Right hindlimb (tissue), 1 donor: Measurements from ENCODE around the gene CNKSR3.

Experiments used
- DNase-seq: peaks from one replicate; pipeline ENCODE4 v3.0.0-alpha.2; 2018

The CNKSR3 gene

DNA sequence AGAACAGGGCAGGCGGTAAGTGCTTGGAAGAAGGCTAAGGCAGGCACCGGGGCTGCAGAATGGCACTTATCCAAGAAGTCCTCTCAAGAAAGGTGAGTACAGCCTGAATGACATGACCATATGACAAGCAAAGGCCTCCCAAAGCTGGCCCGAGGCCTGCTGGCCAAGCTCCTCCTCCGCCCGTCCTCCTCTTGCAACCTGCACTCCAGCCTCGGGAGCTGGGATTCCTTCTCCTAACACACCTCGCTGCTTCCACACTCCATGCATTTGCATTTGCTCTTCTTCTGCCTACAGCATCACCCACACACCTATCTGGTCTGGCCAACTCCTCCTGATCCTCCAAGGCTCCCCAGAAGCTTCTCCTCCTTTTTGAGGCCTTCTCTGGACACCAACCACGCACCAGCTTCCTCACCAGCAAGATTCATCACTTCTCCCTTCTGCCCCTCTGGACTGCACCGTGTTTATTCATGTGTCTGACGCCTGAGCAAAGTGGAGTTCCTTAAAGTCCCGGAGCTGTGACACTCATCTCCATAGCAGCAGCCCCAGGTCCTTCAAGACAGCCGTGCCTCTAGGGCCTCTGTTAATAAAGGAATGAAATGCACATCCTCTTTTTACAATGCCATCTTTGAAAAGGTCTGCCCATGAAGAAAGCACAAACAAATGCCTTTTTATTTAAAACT is 32.3 kb downstream of the CNKSR3 start:
- DNase-seq = no peak

DNA sequence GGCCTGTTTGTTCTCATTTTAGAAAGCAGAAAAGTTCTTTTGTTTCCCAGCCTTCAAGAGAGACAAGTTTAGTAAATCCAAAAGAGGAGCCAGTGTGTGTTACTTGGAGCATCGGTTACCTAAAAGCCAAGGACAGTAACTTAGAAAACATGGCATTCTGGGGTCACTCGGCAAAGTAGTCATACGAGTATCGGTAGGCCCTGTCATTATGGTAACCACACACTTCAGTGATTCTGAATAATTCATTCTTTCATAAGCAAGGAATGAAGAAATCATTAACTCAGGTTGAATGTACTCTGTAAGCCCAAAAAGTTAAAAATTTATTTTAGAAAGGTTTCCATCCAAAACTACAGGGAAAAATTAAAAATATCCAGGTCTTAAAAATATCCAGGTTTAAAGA is 34.0 kb downstream of the CNKSR3 start:
- no peak for DNase-seq

DNA sequence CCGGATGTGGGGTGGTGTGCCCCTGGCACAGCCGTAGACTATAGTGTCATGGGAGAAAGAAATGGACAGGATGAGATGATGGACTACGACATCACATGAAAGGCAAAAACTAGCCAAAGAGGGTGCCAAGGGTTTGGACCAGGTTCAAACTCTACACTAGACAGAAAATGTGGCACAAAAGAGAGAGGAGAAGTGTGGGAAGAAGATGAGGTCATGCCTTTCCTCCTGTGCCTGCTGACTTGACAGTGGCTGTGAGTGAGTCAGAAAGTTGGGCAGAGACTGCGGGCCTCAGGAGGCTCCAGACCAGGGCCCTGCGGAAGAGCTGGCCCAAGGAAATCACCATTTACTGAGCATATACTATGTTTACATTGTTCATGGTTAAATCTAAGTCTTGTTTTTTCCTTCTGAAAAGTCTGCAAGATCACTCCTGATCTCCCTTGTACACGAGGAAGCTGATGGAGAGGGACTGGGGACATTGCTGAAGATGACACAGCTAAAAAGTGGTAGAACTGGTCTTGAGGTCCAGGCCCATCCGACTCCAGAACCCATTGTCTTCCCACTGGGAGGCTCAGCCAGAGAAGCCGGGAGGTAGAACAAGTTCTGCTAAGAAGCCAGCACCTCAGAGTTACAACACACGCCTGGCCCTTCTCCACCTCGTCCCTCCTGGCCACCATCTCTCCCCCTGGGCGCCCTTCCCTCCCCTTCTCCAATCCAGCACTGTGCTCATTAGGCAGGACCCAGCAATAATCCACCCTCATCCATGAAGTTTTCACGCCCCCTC is 35.6 kb downstream of the CNKSR3 start:
- DNase-seq = no peak

DNA sequence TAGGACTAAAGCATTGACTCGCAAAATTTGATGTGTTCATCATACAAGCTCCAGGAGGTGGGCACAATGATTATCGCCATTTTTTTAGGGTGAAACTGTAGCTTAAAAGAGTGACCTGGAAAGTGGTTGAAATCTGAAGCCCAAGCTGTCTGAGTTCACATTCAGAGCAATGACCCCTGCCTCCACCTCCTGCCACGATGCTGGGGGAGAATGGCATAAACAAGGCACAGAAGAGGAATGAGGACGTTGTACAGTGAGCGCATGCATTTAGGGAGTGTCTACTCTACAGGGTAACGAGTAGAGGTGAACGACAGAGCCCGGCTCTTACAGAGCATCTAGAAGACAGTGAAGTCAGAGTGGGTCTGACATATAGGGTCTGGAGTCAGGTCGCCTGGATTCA is 37.2 kb downstream of the CNKSR3 start:
- DNase-seq = no peak

DNA sequence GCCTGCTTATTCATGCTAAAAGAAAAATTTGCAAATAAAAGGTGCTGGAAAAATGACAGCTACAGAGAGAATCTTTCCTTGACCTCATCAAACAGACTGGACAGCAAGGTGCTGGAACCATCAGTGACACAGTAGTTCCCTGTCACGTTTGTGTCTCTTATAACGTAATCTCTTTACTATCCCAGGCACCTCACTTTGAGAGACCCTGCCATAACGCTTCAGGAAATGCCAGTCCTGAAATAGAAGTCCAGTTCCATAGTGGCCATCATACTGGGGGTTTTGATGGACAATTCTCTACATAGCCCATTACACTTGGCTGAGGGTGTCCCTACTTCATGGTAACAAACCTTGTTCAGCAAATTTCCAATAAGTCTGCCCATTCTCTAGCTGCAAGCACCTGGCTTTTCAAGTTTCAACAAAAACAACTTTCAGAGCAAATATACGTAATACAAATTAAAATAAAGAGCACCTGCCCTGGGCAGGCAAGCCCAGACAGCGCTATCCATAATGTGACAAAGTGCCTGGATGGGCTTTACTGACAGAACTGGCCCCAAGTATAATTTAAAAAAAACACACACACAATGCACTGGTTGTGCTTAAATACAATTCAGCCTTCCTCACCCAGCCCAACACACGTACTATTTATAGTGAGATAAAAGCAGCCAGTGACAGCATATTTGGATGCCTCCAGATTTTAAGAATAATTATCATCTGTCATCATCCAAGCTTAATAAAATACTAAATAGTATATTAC is 38.7 kb downstream of the CNKSR3 start:
- DNase-seq = no peak

DNA sequence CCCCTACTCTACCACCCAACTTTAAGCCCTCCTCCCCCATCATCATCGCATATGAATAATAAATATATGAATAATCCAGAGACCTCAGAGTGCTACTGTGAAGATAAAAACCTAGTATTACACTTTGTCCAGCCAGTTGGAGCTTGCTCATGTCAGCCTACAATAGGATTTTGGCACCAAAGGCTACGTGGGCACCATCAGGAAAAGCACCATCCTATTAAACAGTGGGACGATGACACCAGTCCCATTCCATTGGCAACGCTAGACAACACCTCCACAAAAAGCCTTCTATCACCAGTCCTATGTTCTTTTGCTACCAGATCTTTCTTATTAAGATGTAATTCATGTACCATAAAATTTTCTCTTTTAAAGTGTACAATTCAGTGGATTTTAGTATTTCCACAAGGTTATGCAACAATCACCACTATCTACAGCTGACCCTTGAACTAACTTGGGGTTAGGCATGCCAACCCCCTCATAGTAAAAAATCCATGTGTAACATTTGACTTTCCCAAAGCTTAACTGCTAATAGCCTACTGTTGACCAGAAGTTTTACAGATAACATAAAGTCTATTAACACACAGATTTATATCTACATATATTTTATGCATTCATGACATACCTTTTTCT is 41.1 kb downstream of the CNKSR3 start:
- DNase-seq = no peak

DNA sequence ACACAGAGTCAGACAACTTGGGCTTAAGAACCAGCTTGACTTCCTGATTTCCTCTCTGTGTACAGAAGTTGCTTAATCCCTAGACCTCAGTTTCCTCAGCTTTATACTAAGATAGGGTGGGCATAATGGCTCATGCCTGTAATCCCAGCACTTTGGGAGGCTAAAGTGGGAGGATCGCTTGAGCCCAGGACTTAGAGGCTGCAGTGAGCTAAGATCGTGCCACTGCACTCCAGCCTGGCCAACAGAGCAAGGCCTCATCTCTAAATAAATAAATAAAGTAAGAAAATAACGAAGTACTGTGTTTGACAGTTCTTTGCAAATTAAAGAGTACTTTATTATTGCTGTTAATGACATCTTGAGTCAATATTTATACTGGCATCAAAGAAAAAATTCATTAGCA is 41.7 kb downstream of the CNKSR3 start:
- DNase-seq = no peak

DNA sequence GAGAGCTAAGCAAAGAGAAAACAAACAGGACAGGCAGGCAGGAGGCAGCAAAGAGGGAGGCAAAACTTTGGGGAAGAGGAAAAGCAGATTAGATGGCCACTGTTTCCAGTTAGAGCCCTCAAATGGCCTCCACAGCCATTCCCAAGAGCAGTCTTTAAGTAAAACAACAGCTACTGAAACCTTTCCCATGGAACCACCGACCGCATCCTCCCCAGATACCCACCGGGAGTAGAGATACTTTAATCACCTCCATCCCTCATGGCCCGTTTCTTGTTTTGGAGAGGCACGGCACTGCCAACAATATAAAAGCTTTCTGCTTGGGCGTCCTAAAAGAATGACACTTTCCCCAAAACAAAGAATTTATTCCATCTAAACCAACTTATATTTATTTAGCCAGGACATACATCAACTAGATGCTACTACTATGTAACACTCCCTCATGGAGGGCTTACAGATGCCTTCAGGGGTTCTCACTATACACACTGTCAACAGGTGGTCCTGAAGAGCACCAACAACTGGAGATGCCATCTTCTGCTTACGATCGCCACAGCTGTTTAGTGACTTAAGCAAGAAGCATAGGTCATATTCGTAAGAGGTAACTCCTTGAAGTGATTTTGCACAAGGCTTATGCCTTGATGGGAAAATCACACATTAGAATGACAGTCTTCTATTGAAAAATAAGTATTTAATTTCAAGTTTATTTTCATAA is 43.4 kb downstream of the CNKSR3 start:
- no peak for DNase-seq

DNA sequence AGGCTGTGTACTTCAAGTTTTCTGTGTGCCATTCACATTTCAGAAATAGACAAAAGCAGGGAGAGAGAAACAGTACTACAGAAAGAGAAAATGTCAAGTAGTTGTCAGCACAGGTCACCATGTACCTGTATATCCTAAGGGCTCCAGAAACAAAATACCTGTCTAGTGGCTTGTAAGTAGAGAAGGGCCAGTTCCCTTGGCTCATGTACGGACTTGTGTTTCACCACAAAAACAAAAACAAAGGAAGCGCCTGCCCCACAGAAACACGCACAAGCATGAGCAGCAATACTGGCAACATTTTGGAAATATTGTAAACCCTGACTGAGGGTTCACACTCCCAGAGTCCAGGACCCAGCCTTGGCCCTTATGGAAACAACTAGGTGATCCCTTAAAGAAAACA is 44.3 kb downstream of the CNKSR3 start:
- no peak for DNase-seq

DNA sequence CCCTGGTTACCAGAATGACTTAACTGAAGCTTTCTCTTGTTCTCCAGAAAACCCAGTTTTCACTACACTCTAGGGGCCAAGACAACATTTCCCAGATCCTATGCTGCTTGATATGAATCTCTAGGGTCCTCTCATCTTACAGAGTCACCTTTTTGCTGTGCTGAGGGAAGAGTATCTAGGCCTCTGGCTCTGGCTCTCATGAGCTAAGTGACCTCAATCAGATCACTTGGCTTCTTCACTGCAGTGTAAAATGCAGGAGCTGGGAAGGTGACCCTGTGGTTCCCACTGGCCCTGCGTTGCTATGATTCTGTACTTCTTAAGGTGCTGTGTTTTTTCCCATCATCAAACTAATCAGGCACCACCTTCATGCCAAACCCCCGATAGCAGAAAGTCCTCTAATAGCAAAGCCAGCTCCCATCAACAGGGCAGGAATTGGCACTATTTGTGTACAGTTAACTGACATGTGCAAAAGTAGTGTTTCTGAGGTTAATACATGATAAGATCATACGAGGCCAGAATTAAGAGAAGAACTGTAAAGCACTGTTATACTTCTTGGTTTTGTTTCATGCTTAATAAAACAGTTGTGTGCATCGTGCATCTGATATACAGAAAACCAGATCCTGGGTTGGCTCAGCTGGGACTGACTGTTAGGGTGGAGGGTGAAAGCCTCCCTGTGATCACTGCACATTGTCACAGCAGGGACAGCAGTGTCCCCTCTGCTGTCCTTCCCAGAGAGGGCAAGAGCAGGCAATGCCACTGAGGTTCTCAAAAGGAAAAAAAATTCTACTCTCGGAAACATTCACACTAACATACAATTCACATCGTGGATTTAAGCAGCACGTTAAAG is 46.7 kb downstream of the CNKSR3 start:
- no peak for DNase-seq

DNA sequence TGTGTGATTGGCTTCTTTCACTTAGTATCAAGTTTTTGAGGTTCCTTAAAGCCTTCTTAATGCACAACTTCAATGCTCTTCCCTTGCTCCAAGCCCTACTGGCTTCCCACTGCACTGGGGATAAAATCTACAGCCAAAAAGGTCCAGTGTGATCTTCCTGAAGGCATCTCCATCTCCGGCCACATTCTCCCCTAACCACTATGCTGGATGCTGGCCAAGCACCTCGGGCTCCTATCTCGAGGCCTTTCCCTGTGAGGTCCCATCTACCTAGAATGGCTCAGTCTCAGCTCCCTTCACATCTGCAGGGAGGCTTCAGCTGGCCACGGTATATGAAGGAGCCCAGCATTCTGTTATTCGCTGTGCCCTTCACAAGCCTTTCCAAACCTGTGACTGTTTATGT is 48.1 kb downstream of the CNKSR3 start:
- DNase-seq = no peak

DNA sequence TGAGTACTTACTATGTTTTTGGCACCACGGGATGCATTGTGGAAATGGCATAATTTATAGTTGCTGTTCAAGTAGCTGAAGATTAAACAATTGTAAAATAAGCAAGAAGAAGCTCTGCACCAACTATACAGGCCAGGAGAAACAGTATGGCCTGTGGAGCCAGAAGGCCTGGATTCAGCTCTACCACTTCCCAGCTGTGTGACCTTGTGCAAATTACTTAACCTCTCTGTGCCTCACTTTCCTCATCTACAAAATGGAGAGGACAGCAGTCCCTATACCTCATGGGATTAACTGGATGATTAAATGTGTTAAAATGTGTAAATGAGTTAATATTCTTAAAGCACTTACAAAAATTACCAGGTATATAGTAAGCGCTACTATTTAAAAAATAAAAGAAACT is 49.1 kb downstream of the CNKSR3 start:
- no peak for DNase-seq

DNA sequence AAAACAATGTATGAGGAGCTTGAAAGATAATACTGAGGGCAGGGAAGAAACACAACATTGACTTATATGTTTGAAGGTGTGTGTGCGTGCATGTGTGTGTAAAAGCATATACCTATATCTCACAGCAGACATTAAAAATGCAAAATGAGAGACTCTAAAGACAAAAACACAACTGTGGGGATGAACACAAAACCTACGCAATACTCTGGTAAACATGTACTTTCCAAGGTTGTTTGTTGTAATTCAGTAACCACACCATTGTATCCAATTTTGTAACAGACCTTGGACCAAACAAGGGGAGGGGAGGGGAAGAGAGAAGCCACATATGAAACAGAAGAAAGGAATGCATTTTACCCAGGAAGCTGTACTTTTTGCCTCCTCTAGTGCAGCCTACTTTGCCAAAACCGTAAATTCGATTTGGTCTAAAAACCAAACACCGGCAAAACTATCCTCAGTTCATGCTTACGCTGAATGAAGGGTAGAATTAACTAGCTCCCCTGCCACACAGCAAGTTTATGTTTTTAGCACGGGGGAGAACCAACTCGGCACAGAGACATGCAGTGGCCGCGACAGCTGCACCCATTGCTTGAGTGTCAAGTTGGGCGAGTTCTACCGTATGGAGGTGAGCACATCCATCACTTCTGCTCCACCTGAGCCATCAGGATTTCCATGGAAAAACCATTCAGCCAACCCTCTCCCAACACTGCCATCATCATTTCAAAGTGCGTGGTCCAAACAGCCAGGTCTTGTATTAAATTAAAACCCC is 50.0 kb downstream of the CNKSR3 start:
- no peak for DNase-seq

DNA sequence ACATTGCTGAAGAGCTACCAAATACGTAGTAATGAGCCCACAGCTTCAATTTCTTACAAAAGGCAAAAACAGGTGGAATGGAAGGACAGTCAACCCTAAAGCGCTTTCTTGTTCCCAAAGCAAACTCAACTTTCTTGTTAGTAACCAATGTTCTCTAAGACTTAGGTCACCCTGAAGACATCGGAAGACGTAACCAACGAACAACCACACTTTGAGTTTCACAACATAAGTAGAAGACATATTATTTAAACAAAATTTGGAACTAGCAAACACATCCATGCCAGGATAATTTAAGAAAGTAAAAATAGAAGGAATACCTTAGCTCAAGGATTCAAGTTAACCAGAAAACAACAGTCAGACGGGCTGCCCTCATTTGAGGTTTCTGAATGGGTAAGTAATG is 51.0 kb downstream of the CNKSR3 start:
- DNase-seq = no peak

DNA sequence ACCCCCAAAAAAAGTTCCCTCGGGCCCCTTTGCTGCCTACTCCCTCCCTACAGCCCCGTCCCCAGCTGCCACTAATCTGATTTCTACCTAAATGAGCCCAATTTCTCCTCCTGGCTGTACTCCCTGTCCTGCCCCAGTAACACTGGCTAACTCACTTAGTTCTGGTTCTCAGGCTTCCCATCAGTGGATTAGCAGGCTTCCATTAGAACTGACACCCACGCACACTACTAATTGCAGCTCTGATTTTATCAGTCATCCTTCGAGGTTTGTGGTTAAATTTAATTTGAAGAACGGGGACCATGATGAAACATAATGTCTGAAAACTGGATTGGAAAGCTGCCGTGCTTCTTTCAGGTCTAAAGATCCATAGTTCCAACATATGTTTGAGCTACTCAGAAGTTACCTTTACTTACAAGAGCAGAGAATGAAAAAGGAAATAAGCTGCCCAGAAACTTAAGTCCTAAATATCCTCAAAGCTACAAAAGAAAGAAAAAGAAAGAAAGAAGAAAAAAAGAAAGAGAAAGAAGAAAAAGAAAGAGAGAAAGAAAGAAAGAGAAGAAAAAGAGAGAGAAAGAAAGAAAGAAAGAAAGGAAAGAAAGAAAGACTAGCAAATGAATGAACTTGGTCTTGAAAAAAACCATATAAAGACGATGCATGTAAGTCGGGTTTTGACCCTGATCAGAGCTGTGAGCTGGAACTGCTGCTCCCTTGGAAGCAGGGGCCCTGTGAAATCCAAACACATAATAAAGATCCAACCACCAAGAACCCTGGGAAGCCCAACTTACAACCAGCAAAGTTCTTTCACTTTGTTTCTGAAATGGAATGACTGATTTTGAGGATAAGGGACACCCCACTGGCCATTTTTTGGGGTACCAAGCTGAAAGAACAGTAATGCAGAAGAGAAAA is 51.7 kb downstream of the CNKSR3 start:
- DNase-seq = no peak

DNA sequence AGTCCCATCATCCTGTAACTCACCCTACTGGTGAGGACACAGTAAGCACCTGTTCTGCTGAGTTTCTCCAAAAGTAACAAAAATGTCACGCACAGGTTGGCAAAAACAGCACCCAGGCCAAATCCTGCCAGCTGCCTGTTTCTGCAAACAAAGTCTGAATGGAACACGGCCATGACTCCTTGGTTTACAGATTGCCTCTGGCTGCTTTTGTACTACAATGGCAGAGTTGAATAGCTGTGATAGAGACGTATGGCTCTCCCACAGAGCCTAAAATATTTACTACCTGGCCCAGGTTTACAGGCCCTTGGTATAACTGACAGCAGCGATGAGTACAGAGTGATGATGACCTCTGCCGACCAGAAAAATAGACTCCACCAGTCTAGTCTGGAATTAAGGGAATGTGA is 52.6 kb downstream of the CNKSR3 start:
- DNase-seq = no peak

DNA sequence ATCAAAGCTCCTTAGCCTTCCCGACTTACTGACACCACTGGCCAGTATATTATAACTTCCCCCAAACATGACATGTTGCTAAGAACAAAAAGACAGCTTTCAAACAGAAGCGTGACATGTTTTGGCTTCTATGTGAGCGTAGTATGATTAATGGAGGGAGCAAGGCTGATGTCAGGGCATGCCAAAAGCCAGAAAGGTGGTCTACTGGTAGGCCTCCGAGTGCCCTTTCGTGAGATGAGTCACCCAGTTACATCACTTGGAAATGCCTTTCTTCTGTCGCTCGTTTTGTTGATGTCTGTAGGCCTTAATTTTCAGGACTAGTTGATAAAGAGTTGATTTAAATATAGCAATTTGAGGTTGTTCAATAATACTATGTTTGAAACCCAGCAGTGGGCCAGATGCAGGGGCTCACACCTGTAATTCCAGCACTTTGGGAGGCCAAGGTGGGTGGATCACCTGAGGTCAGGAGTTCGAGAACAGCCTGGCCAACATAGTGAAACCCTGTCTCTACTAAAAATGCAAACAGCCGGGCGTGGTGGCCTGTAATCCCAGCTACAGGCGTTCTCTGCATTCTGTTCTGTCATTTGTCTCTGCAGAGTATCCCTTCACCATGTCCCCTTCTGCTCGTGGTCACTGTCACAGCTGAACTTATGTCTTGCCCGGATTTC is 53.3 kb downstream of the CNKSR3 start:
- no peak for DNase-seq

DNA sequence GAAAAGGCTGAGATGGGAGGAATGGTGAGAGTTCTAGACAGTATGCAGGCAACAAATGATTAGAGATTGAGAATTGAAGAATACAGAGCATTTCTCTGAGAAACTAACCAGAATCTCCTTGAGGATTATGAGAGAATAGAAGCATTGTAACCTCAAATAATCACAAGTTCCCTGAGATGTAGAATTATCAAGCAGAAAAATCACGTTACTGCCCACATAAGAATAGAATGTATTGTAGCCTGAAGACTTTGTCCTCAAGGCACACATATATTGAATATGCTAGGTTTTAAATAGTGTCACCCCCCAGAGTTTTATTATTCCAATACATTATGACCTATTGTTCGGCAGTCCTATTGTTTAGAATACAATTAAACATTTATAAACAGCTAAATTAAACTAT is 57.2 kb downstream of the CNKSR3 start:
- no peak for DNase-seq

DNA sequence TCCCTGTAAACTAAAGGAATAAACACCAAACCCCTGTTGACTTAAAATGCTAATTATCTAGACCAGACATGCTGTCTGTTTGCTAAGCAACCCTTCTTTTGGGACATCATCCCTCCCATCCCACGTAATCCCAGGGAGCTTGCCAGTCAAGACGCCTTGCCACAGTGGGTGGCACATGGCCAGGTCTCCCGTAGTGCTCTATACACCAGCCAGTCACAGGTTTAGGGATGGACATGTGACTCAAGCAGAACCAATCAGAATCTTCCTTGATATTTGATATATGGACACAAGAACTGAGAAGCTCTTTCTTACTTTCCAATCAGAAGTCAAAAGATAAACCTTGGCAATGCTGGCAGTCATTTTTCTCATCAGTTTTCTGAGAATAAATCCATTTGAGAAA is 60.0 kb downstream of the CNKSR3 start:
- no peak for DNase-seq
